CD14-positive monocyte (primary cell): ENCODE results near the gene CPO. TPM values are rescaled to one million over a fixed set of nuclear protein-coding genes. Genes with fewer than 3 reads are reported as not detected.

Source experiments
- DNase-seq, 3 donors: peaks; one replicate each; pipeline ENCODE4 v3.0.0-alpha.2; 2011 to 2022
- H2AFZ ChIP-seq: 2 replicates; pipeline ENCODE4 v1.6.0; 2012; ENCODE audit warnings: mild to moderate bottlenecking, low read depth, low read length, inconsistent platforms; ENCODE audit not compliant: insufficient read depth, poor library complexity, severe bottlenecking
- H3K27ac ChIP-seq, 2 donors: 1 replicate in 1 of 2; 2 replicates in 1 of 2; pipeline ENCODE4 v1.5.1; 2012 to 2013; ENCODE audit warnings: low read length in 2 of 2, control low read depth in 1 of 2, inconsistent platforms in 1 of 2, low read depth in 1 of 2, mild to moderate bottlenecking in 1 of 2
- H3K27me3 ChIP-seq, 2 donors: one replicate each; pipeline versions ENCODE4 v1.6.0 to v1.6.1; 2011 to 2013; ENCODE audit warnings: low read length in 2 of 2; ENCODE audit not compliant: control insufficient read depth in 2 of 2, insufficient read depth in 2 of 2
- H3K36me3 ChIP-seq, 2 donors: replicated peaks in 1 of 2; 1 replicate in 1 of 2; 2 replicates in 1 of 2; pipeline versions ENCODE4 v1.5.1 to v1.6.1; 2012 to 2013; ENCODE audit warnings: low read length in 2 of 2, control low read depth in 1 of 2, inconsistent platforms in 1 of 2, mild to moderate bottlenecking in 1 of 2; ENCODE audit not compliant: insufficient read depth in 2 of 2, control insufficient read depth in 1 of 2
- H3K4me1 ChIP-seq, 2 donors: 1 replicate in 1 of 2; 2 replicates in 1 of 2; pipeline versions ENCODE4 v1.5.1 to v1.6.1; 2012 to 2013; ENCODE audit warnings: low read length in 2 of 2, control low read depth in 1 of 2, inconsistent platforms in 1 of 2, mild to moderate bottlenecking in 1 of 2, moderate library complexity in 1 of 2; ENCODE audit not compliant: insufficient read depth in 2 of 2, control insufficient read depth in 1 of 2
- H3K4me2 ChIP-seq: replicated peaks from 2 replicates; pipeline ENCODE3; 2012; ENCODE audit warnings: low read length, moderate library complexity, mild to moderate bottlenecking; ENCODE audit not compliant: poor library complexity, severe bottlenecking; ENCODE audit errors: extremely low read depth
- H3K4me3 ChIP-seq, 3 experiments: fragments of 200-600 bp in 1 of 3; sonication (generic) in 1 of 3; replicated peaks in 1 of 3; 1 replicate in 2 of 3; 2 replicates in 1 of 3; pipeline ENCODE4 v1.5.1; 2011 to 2013; ENCODE audit warnings: low read length in 3 of 3, mild to moderate bottlenecking in 3 of 3, control low read depth in 2 of 3, low read depth in 2 of 3, inconsistent platforms in 1 of 3, moderate library complexity in 1 of 3
- H3K79me2 ChIP-seq: 2 replicates; pipeline ENCODE4 v1.6.0; 2012; ENCODE audit warnings: mild to moderate bottlenecking, control low read depth, inconsistent platforms, low read length, moderate library complexity; ENCODE audit not compliant: insufficient read depth
- H3K9ac ChIP-seq: 2 replicates; pipeline ENCODE4 v1.6.0; 2017; ENCODE audit warnings: low read length, mild to moderate bottlenecking; ENCODE audit not compliant: insufficient read depth, poor library complexity, severe bottlenecking
- H3K9me3 ChIP-seq, 2 donors: replicated peaks in 1 of 2; 1 replicate in 1 of 2; 2 replicates in 1 of 2; pipeline versions ENCODE4 v1.5.1 to v1.6.1; 2012 to 2013; ENCODE audit warnings: low read length in 2 of 2, control low read depth in 1 of 2; ENCODE audit not compliant: control insufficient read depth in 1 of 2, insufficient read depth in 1 of 2
- H4K20me1 ChIP-seq: 2 replicates; pipeline ENCODE4 v1.6.0; 2012; ENCODE audit warnings: mild to moderate bottlenecking, low read length, control low read depth, moderate library complexity; ENCODE audit not compliant: insufficient read depth
- H3K27ac Mint-ChIP-seq, 7 donors: one replicate each; pipeline ENCODE4 v1.8.0; 2020; ENCODE audit warnings: mild to moderate bottlenecking in 7 of 7, mixed read lengths in 7 of 7, moderate library complexity in 6 of 7, inconsistent platforms in 2 of 7
- H3K27me3 Mint-ChIP-seq, 3 donors: one replicate each; pipeline ENCODE4 v1.8.0; 2021 to 2022; ENCODE audit warnings: low read depth in 3 of 3, mild to moderate bottlenecking in 3 of 3, mixed read lengths in 3 of 3, moderate library complexity in 3 of 3, inconsistent platforms in 1 of 3
- H3K36me3 Mint-ChIP-seq, 2 donors: one replicate each; pipeline ENCODE4 v1.8.0; 2020; ENCODE audit warnings: mixed read lengths in 2 of 2, inconsistent platforms in 1 of 2, mild to moderate bottlenecking in 1 of 2
- H3K4me1 Mint-ChIP-seq: one replicate; pipeline ENCODE4 v1.8.0; 2020; ENCODE audit warnings: mild to moderate bottlenecking, mixed read lengths
- H3K4me3 Mint-ChIP-seq, 2 donors: one replicate each; pipeline ENCODE4 v1.8.0; 2020; ENCODE audit warnings: mild to moderate bottlenecking in 2 of 2, mixed read lengths in 2 of 2, moderate library complexity in 1 of 2
- H3K9me3 Mint-ChIP-seq, 7 donors: one replicate each; pipeline ENCODE4 v1.8.0; 2020 to 2022; ENCODE audit warnings: mixed read lengths in 7 of 7, mild to moderate bottlenecking in 6 of 7, moderate library complexity in 6 of 7, inconsistent platforms in 2 of 7
- CTCF ChIP-seq: fragments of 200-600 bp; IDR thresholded peaks from one replicate; pipeline ENCODE4 v1.8.0; 2022; ENCODE audit warnings: antibody characterized with exemption, mild to moderate bottlenecking
- WGBS: methylation state at CpG from one replicate; pipeline ENCODE4 v1.1.5; 2013; ENCODE audit warnings: missing lambda C conversion rate; ENCODE audit not compliant: insufficient coverage; 5-methylcytosine and 5-hydroxymethylcytosine counted together
- intact Hi-C, 2 donors: fragments of 100-400 bp; cut with micrococcal nuclease; formaldehyde crosslinking; loops; one replicate each; pipeline versions ENCODE4 v1.15.0 to v1.15.1; 2023
- polyA plus RNA-seq, 3 donors: library from polyadenylated mRNA; depleted of rRNA in 1 of 3; unstranded in 2 of 3; stranded (reverse) in 1 of 3; fragments of 300-500 nt in 2 of 3; fragments of >200 nt in 1 of 3; fragmentation: Illumina TruSeq in 2 of 3; gene quantifications; 1 replicate in 2 of 3; 2 replicates in 1 of 3; pipeline ENCODE4 v1.2.3, GENCODE V29; 2012 to 2021

Gene CPO
- polyA plus RNA-seq, 3 donors: not detected

GRCh38 chr2:206890926-206891325, 48.4 kb upstream of the CPO start:
- no peaks in the 10 kb centered on the region for H3K27me3 ChIP-seq
- H3K4me3 Mint-ChIP-seq: no peak overlapping the region
- H3K27ac ChIP-seq: no peak overlapping the region
- no peaks in the 10 kb centered on the region for H3K9me3 ChIP-seq
- H3K9ac ChIP-seq: no peak overlapping the region
- WGBS: no CpG with 5 or more reads among the region's 1 CpG
- intact Hi-C loops: no loop called here
- H3K27me3 Mint-ChIP-seq: peaks cover 0 to 2% (median 1%) of the 10 kb centered on the region in 3 donors
- peaks cover 0 to 3% (median 1%) of the 10 kb centered on the region in 7 donors for H3K9me3 Mint-ChIP-seq
- H2AFZ ChIP-seq: no peak overlapping the region
- no peaks in the 10 kb centered on the region for H3K36me3 Mint-ChIP-seq
- H3K4me1 ChIP-seq: no peaks in the 10 kb centered on the region
- H3K4me3 ChIP-seq: no peak overlapping the region
- no peaks in the 10 kb centered on the region for H4K20me1 ChIP-seq
- TF ChIP-seq CTCF: no peak
- no peaks in the 10 kb centered on the region for H3K36me3 ChIP-seq
- H3K27ac Mint-ChIP-seq: no peak overlapping the region
- no peak overlapping the region for H3K4me2 ChIP-seq
- no peaks in the 10 kb centered on the region for H3K4me1 Mint-ChIP-seq
- no peak for DNase-seq
- no peaks in the 10 kb centered on the region for H3K79me2 ChIP-seq

- Histone ChIP-seq H3K79me2 (no peaks in the 10 kb centered on the region), H3K27ac (no peak overlapping the region), H4K20me1 (no peaks in the 10 kb centered on the region), H3K27me3 (no peaks in the 10 kb centered on the region), H3K9me3 (no peaks in the 10 kb centered on the region), H3K4me3 (no peak overlapping the region), H3K4me1 (no peaks in the 10 kb centered on the region), H2AFZ (no peak overlapping the region), H3K4me2 (no peak overlapping the region), H3K9ac (no peak overlapping the region), H3K36me3 (no peaks in the 10 kb centered on the region)
- no peak overlapping the region for H3K27ac Mint-ChIP-seq
- no peaks in the 10 kb centered on the region for H3K4me1 Mint-ChIP-seq
- no peak overlapping the region for H3K4me3 Mint-ChIP-seq
- H3K36me3 Mint-ChIP-seq: no peaks in the 10 kb centered on the region
- no peaks in the 10 kb centered on the region for H3K9me3 Mint-ChIP-seq
- H3K27me3 Mint-ChIP-seq: peaks cover 0 to 3% (median 0%) of the 10 kb centered on the region in 3 donors
- WGBS: no CpG with 5 or more reads among the region's 1 CpG
- intact Hi-C loops: no loop called here
- peak in 2 of 3 donors; percentile 2 to 16 for DNase-seq
- TF ChIP-seq CTCF: no peak
Observed at GRCh38 chr2:206915121-206915520, 24.2 kb upstream of the CPO start.
